IPS-18c (cell line): Measurements from ENCODE around the gene GRM7.

Experiments used
- H3K4me3 ChIP-seq: 2 replicates; pipeline ENCODE4 v1.7.0; 2013; ENCODE audit warnings: low read depth, mild to moderate bottlenecking, low read length, moderate library complexity; ENCODE audit not compliant: insufficient read depth
- H3K9me3 ChIP-seq: one replicate; pipeline ENCODE4 v1.6.1; 2013; ENCODE audit warnings: mild to moderate bottlenecking, low read length, moderate library complexity; ENCODE audit not compliant: control insufficient read depth, insufficient read depth

The GRM7 gene

GRCh38 chr3:7754653-7755441 lies 893.9 kb downstream of the GRM7 start:
- no peak overlapping the region for H3K4me3 ChIP-seq

GRCh38 chr3:7759630-7760029 lies 898.7 kb downstream of the GRM7 start:
- H3K9me3 ChIP-seq: no peaks in the 10 kb centered on the region
- no peak overlapping the region for H3K4me3 ChIP-seq

More at GRCh38 chr3:7754653-7755441, 893.9 kb downstream of the GRM7 start:
- H3K9me3 ChIP-seq: no peaks in the 10 kb centered on the region

- no peak overlapping the region for H3K4me3 ChIP-seq
These were observed 899.8 kb downstream of the GRM7 start for GRCh38 chr3:7760718-7761117.

GRCh38 chr3:7764115-7764514 lies 903.2 kb downstream of the GRM7 start:
- no peaks in the 10 kb centered on the region for H3K9me3 ChIP-seq
- no peak overlapping the region for H3K4me3 ChIP-seq

More at GRCh38 chr3:7760718-7761117, 899.8 kb downstream of the GRM7 start:
- no peaks in the 10 kb centered on the region for H3K9me3 ChIP-seq

GRCh38 chr3:7766530-7766929 lies 905.6 kb downstream of the GRM7 start:
- Histone ChIP-seq H3K9me3 (no peaks in the 10 kb centered on the region), H3K4me3 (no peak overlapping the region)

GRCh38 chr3:7779331-7779730 lies 918.4 kb downstream of the GRM7 start:
- H3K9me3 ChIP-seq: no peaks in the 10 kb centered on the region
- no peak overlapping the region for H3K4me3 ChIP-seq

GRCh38 chr3:7781395-7781794 lies 920.5 kb downstream of the GRM7 start:
- Histone ChIP-seq H3K9me3 (no peaks in the 10 kb centered on the region), H3K4me3 (no peak overlapping the region)

- H3K4me3 ChIP-seq: no peak overlapping the region
- H3K9me3 ChIP-seq: no peaks in the 10 kb centered on the region
These were observed 927.2 kb downstream of the GRM7 start for GRCh38 chr3:7787871-7788828.

GRCh38 chr3:7788881-7789280 lies 928.0 kb downstream of the GRM7 start:
- Histone ChIP-seq H3K9me3 (no peaks in the 10 kb centered on the region), H3K4me3 (no peak overlapping the region)

- no peak overlapping the region for H3K4me3 ChIP-seq
- H3K9me3 ChIP-seq: no peaks in the 10 kb centered on the region
These were observed 928.4 kb downstream of the GRM7 start for GRCh38 chr3:7789324-7789723.

GRCh38 chr3:7790141-7790540 lies 929.2 kb downstream of the GRM7 start:
- Histone ChIP-seq H3K9me3 (no peaks in the 10 kb centered on the region), H3K4me3 (no peak overlapping the region)
